SKM-1 (cell line): ENCODE measurements around the gene LRP1-AS.
A peak's percentile ranks its signal among the peaks of the same experiment; 100 is the strongest.

ENCODE experiments used
- DNase-seq: peaks from one replicate; lab custom pipeline; 2025; ENCODE audit not compliant: unreplicated experiment; lab: John Stamatoyannopoulos, UW

The LRP1-AS gene

DNA sequence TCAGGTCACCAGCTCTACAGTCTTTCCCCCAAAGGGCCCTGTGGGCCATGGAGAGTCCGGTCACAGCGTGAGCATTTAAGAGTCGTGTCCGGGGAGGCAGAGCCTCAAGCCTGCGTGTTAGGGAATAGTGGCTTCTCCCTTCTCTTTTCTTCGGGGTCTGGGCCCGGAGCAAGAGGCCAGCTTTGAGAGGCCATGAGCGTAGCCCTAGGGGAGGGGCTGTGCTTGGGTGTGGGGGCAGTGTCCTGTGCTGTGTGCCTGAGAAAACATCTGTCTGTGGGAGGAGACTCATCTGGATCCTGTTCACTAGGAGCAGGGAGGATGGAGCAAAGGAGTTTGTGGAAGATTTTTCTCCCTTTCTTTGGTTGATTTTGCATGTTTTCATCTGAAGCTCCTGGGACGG lies 5.3 kb downstream of the LRP1-AS start:
- DNase-seq, result no peak

DNA sequence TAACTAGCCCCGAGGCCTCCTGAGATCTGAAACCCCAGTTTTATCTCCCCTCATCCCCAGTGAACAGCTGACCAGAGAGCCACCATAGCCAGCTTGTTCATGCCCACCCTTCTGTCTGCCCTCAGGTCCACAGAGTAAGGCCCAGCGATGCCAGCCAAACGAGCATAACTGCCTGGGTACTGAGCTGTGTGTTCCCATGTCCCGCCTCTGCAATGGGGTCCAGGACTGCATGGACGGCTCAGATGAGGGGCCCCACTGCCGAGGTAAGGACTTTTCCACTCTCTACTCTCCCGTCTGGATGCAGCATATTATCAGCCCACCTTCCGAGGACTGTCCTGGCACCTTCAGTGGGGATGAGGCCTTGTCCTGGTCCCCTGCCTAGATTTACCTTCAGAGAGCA lies 6.2 kb downstream of the LRP1-AS start:
- no peak for DNase-seq

DNA sequence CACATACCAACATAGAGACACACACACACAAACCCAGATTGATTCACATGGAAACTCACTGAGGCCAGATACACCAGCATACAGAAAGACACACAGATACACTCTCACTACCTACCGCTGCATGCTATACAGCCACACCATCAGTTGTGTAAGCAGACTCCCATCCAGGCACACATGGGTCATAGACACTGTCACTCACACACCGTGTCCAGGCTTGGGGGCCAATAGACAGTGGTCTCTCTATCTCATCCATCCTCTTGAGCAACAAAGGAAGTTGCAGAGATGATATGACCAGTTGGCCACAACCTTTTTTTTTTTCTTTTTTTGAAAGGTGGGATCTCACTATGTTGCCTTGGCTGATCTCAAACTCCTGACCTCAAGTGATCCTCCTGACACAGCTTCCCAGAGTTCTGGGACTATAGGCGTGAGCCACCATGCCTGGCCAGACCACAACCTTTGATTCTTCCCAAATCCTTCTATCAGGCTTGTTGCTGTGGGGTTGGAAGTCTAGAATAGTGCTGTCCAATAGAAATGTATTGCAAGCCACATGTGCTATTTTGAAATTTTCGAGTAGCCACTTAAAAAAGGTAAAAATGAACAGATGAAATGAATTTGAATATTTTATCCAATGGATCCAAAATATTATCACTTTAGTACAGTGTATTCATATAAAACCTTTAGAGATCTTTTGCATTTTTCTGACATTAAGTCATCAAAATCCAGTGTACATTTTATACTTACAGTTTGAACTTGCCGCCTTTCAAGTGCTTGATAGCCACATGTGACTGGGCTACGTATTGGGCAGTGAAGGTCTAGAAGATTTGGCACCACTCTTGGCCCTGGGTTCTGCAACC lies 7.4 kb downstream of the LRP1-AS start:
- no peak for DNase-seq

DNA sequence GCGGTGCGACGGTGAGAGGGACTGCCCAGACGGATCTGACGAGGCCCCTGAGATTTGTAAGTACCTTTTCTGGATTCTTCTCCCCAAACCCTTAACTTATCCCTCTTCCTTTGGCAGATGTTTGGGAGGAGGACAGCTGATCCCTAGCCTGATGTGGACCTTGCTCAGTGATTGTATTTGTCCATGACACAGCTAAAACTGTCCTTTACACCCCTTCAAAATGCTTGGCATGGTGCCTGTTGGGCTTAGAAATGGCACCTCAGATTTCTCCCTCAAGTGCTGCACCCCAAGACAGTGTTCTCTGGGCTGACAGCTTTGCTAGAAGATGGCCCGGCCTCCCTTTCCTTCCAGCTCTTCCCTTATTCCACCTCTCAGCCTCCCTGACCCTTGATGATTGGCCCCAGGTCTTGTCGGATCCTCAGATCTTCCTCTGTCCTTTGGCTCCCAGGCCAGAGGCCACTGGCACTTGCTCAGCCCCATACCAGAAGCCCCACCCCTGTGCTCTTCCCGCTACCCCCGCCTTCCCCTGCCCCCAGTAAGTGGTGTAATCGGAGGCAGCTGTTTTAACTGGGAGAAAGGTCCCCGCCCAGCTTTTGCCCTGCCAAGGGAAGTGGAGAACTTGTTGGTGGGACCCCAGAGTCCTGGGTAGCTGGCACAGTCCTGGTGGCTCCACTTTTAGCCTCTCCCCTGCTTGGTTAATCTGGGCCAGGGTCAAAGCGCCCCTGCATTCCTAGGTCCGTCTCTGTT lies 8.7 kb downstream of the LRP1-AS start:
- no peak for DNase-seq

DNA sequence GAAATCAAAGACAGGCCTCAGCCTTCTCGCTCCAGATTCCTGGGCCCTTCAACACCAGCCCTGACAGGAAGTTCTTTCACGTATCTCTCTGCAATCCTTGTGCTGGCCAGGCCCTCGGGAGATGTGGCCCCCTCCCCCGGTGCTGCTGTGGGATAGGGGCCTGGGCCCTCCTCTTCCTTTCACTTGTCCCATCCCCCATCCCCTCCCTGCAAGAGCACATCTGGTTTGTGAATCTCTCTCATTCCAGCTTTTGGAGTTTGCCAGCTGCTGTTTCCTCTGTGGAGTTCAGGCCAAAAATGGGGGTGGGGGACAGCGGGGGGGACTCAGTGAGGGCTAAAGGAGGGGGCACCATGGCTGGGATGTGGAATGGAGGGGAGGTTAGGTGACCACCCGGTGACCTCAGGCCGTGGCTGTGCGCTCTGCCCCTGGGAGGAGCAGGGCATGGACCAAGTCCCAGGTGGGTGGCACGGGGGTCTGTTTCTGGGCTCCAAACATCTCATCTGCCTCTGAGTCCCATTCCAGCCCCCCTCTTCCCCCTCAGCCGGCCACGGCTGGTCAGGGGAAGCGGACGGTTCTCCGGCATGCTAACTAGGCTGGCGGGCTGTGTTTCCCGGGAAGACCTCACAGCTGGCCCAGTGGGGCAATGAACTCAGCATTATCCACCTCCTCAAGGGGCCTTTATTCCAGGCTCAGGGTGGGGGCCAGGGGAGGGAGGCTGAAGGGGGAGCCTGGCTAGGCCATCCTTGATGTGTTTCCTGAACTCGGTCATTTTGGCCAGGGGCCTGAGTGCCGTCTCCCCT lies 11.7 kb downstream of the LRP1-AS start:
- DNase-seq, result no peak

DNA sequence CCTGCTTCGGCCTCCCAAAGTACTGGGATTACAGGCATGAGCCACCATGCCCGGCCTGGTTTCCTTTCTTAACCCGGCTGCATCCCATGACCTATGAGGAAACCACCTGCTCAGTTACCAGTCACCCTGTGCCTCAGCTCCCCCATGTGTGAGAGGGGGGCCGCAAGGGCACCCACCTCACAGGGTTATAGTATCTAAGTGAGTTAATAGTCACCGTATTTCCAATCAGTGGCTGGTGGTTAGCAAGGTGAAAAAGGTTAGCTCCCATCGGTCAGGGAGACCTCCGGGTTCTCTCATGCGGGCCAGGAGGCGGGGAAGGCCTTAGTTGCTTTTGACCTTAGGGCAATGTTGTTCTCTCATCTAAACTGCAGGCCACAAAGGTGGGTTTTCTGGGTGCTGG lies 12.5 kb downstream of the LRP1-AS start:
- DNase-seq, result no peak

DNA sequence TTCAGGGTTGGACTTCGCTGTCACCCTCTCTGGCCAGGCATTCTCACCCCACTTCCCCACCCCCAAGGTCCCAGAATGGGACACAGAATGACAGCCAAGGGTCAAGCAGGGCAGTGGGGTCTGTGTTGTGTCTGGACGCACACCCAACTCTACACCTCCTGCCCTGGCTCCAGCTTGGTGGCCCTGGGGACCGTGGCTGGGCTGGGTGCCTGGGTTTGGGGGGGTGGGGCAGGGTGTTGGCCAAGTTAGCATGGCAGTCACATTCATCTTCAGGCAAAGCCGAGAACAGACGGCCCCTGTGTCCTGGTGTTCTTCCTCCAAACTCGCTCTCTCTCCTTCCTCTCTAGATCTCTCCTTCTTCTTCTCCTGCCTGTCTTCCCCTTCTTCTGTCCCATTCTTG lies 13.5 kb downstream of the LRP1-AS start:
- no peak for DNase-seq

DNA sequence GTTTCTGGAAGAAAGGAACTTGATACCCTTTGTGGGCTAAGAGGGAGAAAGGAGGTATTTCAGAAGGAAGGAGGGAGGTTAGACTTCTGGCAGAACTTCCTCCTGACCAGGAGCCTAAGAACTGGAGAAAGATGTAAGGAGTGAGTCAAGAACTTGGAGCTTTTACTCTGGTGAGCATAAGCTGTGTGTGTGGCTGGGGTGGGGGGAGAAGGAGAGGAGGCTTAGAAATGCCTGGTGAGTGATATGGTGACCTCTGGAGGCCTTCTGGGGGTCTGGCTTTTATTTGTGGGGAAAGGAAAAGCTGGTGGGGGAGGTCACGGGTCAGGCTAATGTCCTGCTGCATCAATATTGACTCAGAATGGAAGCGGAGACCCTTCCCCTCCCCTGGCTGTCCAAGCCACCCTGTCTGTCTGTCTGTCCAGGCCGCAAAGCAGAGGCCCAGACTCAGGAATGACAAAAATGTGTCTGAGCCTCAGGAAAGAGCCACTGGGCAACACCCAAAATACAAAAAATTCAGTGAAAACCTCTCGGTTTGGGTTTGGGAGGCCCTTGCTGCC lies 14.3 kb downstream of the LRP1-AS start:
- no peak for DNase-seq

DNA sequence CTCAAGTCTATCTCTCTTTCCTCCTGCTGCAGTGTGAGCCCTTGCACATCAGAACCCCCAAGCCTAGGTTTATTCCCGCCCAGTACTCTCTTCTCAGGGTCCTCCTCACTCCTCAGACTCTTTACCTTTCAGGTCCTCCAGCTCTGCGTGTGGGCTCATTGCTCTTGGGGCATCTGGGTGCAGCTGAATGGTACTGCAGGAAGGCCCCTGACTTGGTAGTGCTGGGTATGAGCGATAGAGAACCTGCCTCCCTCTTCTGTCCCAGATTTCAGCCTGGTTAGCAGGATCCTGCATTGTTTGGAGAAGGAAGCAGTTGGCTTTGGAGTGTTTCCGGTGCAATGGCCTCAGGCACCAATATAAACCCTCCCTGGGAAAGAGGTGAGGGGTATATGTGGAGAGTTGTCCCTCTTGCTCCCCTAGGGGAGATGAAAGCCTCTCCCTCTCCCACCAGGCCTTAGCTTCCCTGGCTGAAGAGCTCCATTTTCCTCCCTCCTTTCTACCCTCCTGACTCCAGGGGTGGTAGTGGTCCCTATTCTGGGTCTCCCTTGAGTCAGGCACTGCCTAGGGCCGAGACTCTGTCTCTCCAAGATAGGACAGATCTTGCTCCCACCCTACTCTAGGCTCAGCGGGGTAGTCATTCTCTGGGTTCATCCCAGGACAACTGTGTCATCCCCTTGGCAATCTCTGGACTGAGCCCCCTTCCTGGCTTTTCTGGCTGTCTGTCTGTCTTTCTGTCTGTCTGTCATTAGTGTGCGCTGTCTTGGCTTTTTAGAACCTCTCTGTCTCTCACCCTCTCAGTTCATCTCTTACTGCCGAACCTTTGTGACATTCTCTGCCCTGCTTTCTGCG lies 15.3 kb downstream of the LRP1-AS start:
- DNase-seq, result no peak

DNA sequence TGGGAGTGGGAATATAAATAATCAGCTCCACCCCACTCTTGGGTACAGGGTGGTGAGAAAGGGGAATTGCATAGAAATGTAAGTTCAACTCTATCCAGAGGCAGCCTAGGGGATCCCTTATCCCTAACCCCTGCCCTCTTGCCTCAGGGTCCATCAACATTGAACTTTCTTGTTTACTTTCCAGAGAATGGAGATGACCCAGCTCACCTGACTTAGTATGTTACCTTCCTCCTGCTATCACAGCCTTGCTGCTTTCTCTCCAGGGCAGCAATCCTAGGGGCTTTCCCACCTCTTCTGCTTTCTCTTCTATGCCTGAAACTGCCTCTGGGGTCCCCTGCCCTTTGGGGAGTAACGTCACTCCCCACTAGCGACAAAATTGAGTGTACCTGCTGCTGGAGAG lies 16.5 kb downstream of the LRP1-AS start:
- no peak for DNase-seq

DNA sequence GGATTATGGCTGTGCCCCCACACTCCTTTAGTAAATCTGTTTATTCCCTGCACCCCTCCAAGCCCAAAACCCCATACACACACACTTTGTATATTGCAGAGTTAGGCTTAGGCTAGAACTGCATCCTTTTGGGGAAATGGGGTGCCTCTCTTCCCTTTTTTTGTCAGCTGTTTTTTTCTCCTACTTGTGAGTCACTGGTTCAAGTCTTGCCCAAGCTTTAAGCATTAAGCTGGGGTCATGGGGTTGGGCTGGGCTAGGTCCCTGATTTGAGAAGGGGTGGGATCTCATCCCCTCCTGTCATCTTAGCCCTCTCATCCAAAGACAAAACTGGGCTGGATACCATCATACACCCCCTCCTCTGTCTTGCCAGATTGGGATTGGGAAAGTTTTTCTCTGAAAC lies 17.5 kb downstream of the LRP1-AS start:
- no peak for DNase-seq

DNA sequence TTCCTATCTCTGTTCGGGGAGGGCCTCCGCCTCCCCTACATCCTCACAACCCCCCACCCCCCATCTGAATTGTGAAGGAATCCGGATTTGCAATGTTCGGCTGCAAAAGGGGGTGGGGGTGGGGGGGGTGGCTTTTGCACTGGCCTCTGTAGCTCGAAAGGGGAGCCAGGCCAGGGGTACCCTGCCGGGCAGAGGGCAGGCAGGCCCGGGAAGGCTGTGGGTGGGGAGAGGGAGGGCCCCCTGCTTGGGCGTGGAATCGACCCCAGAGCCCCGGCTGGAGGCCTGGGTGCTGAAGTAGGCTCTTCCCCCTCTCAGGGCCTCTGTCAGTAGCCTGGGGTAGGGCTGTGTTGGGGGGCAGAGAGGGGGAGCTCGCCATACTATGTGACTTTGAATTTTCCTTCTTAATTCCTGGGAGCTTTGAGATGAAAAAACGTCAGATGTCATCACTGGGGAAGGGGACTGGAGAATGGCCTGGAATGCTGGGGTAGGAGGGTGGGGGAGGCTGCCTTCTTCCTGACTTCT lies 18.0 kb downstream of the LRP1-AS start:
- DNase-seq, result no peak

DNA sequence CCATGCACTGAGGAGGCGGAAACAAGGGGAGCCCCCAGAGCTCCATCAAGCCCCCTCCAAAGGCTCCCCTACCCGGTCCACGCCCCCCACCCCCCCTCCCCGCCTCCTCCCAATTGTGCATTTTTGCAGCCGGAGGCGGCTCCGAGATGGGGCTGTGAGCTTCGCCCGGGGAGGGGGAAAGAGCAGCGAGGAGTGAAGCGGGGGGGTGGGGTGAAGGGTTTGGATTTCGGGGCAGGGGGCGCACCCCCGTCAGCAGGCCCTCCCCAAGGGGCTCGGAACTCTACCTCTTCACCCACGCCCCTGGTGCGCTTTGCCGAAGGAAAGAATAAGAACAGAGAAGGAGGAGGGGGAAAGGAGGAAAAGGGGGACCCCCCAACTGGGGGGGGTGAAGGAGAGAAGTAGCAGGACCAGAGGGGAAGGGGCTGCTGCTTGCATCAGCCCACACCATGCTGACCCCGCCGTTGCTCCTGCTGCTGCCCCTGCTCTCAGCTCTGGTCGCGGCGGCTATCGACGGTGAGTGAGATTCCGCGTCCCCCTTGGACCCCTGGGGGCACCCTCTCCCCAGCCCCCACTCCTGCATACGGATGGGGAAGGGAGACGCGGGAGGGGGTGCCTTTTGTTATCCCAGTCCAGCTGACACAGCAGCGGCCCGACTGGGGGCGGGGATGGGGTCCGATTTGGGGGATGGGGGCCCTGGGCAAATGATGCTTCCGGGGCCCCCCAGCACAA lies 18.7 kb downstream of the LRP1-AS start:
- no peak for DNase-seq

DNA sequence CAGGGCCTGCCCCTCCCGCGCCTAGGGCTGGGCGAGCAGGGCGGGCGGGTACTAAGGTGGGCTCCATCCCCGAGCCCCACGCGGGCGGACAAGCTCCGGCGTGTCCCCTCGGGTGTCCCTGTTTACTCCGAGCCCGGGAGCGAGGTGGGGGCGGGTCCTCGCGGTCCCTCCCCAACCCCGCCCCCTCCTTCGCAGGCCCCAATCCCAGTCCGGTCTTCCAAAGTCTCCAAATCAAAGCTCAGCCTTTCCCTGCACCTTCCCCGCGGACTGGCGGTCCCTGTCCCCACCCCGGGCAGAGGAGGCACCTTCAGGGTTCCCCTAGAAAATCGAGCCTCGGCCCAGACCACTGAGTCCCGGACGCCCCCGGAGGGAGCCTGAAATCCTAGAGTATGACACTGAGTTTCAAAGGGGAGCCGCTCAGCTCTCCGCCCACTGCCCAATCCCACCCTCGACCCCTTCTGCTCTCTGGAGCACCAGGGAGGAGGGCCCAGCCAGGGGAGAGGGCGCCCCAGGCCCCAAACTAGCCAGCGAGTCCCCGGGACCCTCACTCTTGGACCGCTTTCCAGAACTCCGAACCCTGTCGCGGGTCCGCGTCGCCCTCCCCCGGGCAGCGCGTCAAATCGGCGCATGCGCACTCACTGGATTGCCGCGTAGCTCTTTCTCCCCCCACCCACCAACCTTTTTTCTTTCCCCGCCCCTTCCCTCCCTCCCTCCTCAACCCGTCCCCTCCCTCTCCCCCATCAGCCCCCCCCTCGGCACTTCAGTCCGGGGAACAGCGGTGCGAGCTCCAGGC lies 19.5 kb downstream of the LRP1-AS start, which contains the start of gene LRP1:
TSS of gene LRP1 (plus strand) at position 758 of the 793 bp plus-strand sequence. CDS start 482 bp downstream, outside the sequence.
- peak; percentile 23 for DNase-seq

DNA sequence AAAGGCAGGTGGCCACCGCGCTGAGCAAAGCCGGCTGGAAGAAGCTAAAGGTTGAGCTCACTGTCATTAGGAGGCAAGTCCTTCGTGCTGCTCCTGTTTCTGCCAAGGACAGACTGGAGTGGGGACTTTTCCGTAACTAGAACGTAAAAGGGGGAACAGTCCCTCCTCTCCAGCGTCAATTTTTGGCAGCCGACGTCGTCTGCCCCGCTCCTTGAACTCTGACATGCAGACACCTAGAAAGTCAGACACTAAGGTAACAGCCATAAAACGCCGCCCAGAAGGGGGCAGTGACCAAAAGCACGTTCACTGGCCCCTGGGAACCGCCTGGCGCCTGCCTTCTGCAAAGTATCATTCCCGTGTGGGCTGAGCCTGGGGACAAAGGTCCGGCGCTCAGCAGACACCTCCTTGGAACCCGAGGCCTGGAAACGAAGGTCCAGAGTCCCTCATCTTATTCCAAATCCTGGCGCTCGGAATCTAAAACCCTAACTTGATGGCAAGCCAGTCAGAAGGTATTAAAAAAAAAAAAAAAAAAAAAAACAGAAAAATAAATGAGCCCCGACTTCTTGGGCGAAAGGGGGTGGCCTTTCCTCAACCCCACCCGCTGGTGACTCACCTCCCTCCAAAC lies 20.2 kb downstream of the LRP1-AS start:
- DNase-seq, result no peak

DNA sequence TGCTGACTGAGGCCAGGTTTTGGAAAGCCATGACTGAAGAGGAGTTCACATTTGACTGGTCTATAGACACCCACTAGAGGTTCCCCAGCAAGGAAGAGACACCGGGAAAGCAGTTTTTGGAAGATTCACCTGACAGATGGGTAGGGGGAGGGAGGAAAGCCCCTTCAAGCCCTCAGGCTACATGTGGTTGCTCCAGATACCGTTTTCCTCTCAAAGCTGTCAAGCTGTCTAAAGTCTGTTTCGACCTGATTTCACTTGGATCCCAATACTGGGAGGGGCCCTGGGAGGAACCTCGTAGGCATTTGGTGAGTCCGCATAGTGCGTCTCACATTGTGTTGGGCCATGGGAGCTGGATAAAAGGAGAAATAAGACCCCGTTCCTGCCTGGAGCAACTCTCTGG lies 20.9 kb downstream of the LRP1-AS start:
- no peak for DNase-seq

DNA sequence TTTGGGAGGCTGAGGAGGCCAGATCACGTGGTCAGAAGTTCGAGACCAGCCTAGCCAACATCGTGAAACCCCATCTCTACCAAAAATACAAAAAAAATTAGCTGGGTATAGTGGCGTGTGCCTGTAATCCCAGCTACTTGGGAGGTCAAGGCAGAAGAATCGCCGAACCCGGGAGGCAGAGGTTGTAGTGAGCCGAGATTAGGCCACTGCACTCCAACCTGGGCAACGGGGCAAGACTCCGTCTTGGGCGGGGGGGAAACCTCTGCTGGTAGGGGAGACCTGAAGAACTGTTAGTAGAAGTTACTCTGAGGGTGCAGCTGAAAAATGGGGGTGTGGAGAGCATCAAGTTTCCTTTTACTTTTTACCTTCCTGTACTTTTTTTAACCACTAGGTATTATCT lies 21.4 kb downstream of the LRP1-AS start:
- no peak for DNase-seq

DNA sequence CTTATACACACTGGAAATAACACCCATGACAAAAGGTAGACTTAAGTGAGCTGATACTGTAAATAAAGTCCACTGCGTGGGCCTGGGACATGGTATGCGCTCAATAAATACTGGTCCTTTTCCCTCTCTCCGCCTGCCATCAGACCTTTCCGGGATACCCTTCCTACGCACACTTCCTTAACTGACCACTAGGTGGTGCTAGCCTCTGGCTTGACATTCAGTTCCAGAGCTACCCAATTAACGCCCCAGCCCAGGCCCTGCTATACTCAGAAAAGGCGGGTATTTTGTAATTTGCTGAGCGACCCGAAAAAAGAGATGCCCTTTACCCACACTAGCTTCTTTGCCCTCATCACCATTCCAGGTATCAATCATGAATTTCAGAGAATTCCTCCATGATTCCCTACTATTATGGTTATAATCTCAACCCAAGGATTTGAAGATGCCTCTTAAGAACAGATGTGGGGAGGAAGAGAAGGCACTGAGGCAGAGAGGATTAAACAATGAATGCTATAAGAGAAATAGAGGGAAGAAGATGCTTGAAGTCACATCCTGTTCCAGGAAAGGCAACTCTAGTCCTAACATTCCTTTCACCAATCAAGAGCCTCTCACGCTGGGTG lies 23.1 kb downstream of the LRP1-AS start:
- DNase-seq, result peak; percentile 20
